GM23248 (cell line): Measurements from ENCODE around the gene AGXT. TPM values are rescaled to one million over a fixed set of nuclear protein-coding genes. Genes with fewer than 3 reads are reported as not detected.

Experiments used
- DNase-seq: peaks from one replicate; pipeline ENCODE4 v3.0.0-alpha.2; 2015
- H2AFZ ChIP-seq: fragments of 200-600 bp; sonication (generic); 2 replicates; pipeline ENCODE4 v1.6.1; 2016; ENCODE audit warnings: antibody characterized with exemption
- H3F3A ChIP-seq: fragments of 200-600 bp; sonication (generic); 2 replicates; pipeline ENCODE4 v1.6.1; 2016; ENCODE audit warnings: mild to moderate bottlenecking, antibody characterized with exemption, mixed run types; ENCODE audit not compliant: insufficient read depth
- H3K27ac ChIP-seq: fragments of 200-600 bp; sonication (generic); 2 replicates; pipeline ENCODE4 v1.5.1; 2016; ENCODE audit warnings: mild to moderate bottlenecking
- H3K27me3 ChIP-seq: fragments of 200-600 bp; sonication (generic); replicated peaks from 2 replicates; pipeline ENCODE4 v1.6.1; 2016; ENCODE audit warnings: mild to moderate bottlenecking; ENCODE audit not compliant: insufficient read depth
- H3K36me3 ChIP-seq: fragments of 200-600 bp; sonication (generic); 2 replicates; pipeline ENCODE4 v1.6.1; 2016; ENCODE audit warnings: low read depth, mild to moderate bottlenecking
- H3K4me1 ChIP-seq: fragments of 200-600 bp; sonication (generic); 2 replicates; pipeline ENCODE4 v1.6.1; 2016; ENCODE audit warnings: mild to moderate bottlenecking; ENCODE audit not compliant: insufficient read depth
- H3K4me2 ChIP-seq: fragments of 200-600 bp; sonication (generic); one replicate; pipeline ENCODE4 v1.6.1; 2016; ENCODE audit warnings: mild to moderate bottlenecking; ENCODE audit not compliant: unreplicated experiment
- H3K4me3 ChIP-seq: fragments of 200-600 bp; sonication (generic); 2 replicates; pipeline ENCODE4 v1.5.1; 2016; ENCODE audit warnings: mild to moderate bottlenecking
- H3K79me2 ChIP-seq: fragments of 200-600 bp; sonication (generic); 2 replicates; pipeline ENCODE4 v1.6.1; 2016; ENCODE audit warnings: mild to moderate bottlenecking; ENCODE audit not compliant: insufficient read depth
- H3K9ac ChIP-seq: fragments of 200-600 bp; sonication (generic); 2 replicates; pipeline ENCODE4 v1.6.1; 2016; ENCODE audit warnings: mild to moderate bottlenecking
- H3K9me2 ChIP-seq: fragments of 200-600 bp; sonication (generic); 2 replicates; pipeline ENCODE4 v1.6.1; 2016; ENCODE audit warnings: mixed run types, mild to moderate bottlenecking, moderate library complexity; ENCODE audit not compliant: insufficient read depth
- H3K9me3 ChIP-seq: fragments of 200-600 bp; sonication (generic); one replicate; pipeline ENCODE4 v1.6.1; 2017; ENCODE audit warnings: low read depth
- H4K20me1 ChIP-seq: fragments of 200-600 bp; sonication (generic); 2 replicates; pipeline ENCODE4 v1.6.0; 2016; ENCODE audit not compliant: insufficient read depth
- EZH2 ChIP-seq: fragments of 200-600 bp; sonication (generic); IDR thresholded peaks from 2 replicates; pipeline ENCODE4 v1.6.1; 2018; ENCODE audit warnings: antibody characterized with exemption, mild to moderate bottlenecking; ENCODE audit not compliant: insufficient read depth, poor library complexity, severe bottlenecking
- EZH2phosphoT487 ChIP-seq: fragments of 200-600 bp; sonication (generic); IDR thresholded peaks from 2 replicates; pipeline ENCODE4 v1.6.1; 2018; ENCODE audit warnings: antibody characterized with exemption, moderate library complexity, mild to moderate bottlenecking, low read depth; ENCODE audit not compliant: insufficient read depth
- WGBS, 2 experiments: methylation state at CpG; one replicate each; pipeline ENCODE4 v1.1.6; 2015 to 2017; ENCODE audit warnings: low lambda C conversion rate in 2 of 2, low coverage in 1 of 2; ENCODE audit errors: missing lambda C conversion rate in 2 of 2; 5-methylcytosine and 5-hydroxymethylcytosine counted together
- in situ Hi-C: fragments of 300-500 bp; cut with MboI; formaldehyde crosslinking; loops from 2 replicates; pipeline ENCODE4 v1.15.0; 2020
- polyA plus RNA-seq: library from polyadenylated mRNA; unstranded; fragments of >200 nt; fragmentation: Nextera tagmentation; extraction: Ambion mirVana; gene quantifications from 2 replicates; pipeline ENCODE4 v1.2.1, GENCODE V29; 2016
- total RNA-seq: library from RNA; depleted of rRNA; stranded (reverse); fragments of >200 nt; shearing (Covaris generic); gene quantifications from 2 replicates; pipeline ENCODE4 v1.2.3, GENCODE V29; 2014

AGXT gene
- total and polyA plus RNA-seq, 2 experiments from 2014 or later: not detected

- Histone ChIP-seq H3F3A (no peaks in the 10 kb centered on the region), H3K27me3 (no peaks in the 10 kb centered on the region), H3K4me1 (peaks cover 27% of the 10 kb centered on the region), H3K9me3 (no peaks in the 10 kb centered on the region), H3K36me3 (no peaks in the 10 kb centered on the region), H3K4me2 (peak overlapping the region; percentile 70), H3K79me2 (no peaks in the 10 kb centered on the region), H4K20me1 (no peaks in the 10 kb centered on the region), H2AFZ (peak overlapping the region; percentile 8; the same call in 1 of the 2 replicates), H3K4me3 (peak overlapping the region; percentile 39; the same call in 1 of the 2 replicates), H3K9ac (peak overlapping the region; percentile 84), H3K9me2 (no peaks in the 10 kb centered on the region), H3K27ac (peak overlapping the region; percentile 97)
- DNase-seq: peak; percentile 99
- 1% methylated on average over 11 to 13 of the region's 13 CpGs for WGBS, 2 experiments
- in situ Hi-C loops: no loop called here
- no peak for TF ChIP-seq EZH2phosphoT487
- no peak for TF ChIP-seq EZH2
Observed at GRCh38 chr2:240921311-240921994, 52.8 kb downstream of the AGXT start.

GRCh38 chr2:240921995-240922244, 53.3 kb downstream of the AGXT start:
- Histone ChIP-seq H3F3A (no peaks in the 10 kb centered on the region), H3K4me3 (no peak overlapping the region), H2AFZ (no peak overlapping the region), H3K27ac (peak overlapping the region; percentile 97), H3K4me2 (peak overlapping the region; percentile 16), H3K79me2 (no peaks in the 10 kb centered on the region), H3K36me3 (no peaks in the 10 kb centered on the region), H3K9me3 (no peaks in the 10 kb centered on the region), H3K4me1 (peaks cover 25% of the 10 kb centered on the region), H3K27me3 (no peaks in the 10 kb centered on the region), H3K9ac (peak overlapping the region; percentile 84), H4K20me1 (no peaks in the 10 kb centered on the region), H3K9me2 (no peaks in the 10 kb centered on the region)
- in situ Hi-C loops: no loop called here
- WGBS, 2 experiments: 85 to 100% methylated on average over 1 of the region's 1 CpG
- TF ChIP-seq EZH2phosphoT487 (no peak), EZH2 (no peak)
- no peak for DNase-seq

GRCh38 chr2:240922245-240922981, 53.8 kb downstream of the AGXT start:
- Histone ChIP-seq H4K20me1 (no peaks in the 10 kb centered on the region), H3K9ac (peak overlapping the region; percentile 84), H2AFZ (no peak overlapping the region), H3K4me1 (peaks cover 20% of the 10 kb centered on the region), H3K4me2 (no peak overlapping the region), H3K27ac (peak overlapping the region; percentile 97; the same call in 1 of the 2 replicates), H3K79me2 (no peaks in the 10 kb centered on the region), H3K4me3 (no peak overlapping the region), H3K36me3 (no peaks in the 10 kb centered on the region), H3K9me3 (no peaks in the 10 kb centered on the region), H3F3A (no peaks in the 10 kb centered on the region), H3K27me3 (no peaks in the 10 kb centered on the region), H3K9me2 (no peaks in the 10 kb centered on the region)
- WGBS, 2 experiments: 86 to 95% methylated on average over 13 to 18 of the region's 18 CpGs
- TF ChIP-seq EZH2: no peak
- TF ChIP-seq EZH2phosphoT487: no peak
- in situ Hi-C loops: no loop called here
- DNase-seq: no peak

GRCh38 chr2:240922982-240923537, 54.4 kb downstream of the AGXT start:
- H3K9me2 ChIP-seq: no peaks in the 10 kb centered on the region
- H3K27me3 ChIP-seq: no peaks in the 10 kb centered on the region
- no peak for DNase-seq
- H3K9ac ChIP-seq: no peak overlapping the region
- TF ChIP-seq EZH2phosphoT487 (no peak), EZH2 (no peak)
- H3K27ac ChIP-seq: no peak overlapping the region
- no peaks in the 10 kb centered on the region for H3F3A ChIP-seq
- no peak overlapping the region for H2AFZ ChIP-seq
- no peaks in the 10 kb centered on the region for H3K9me3 ChIP-seq
- H3K4me3 ChIP-seq: no peak overlapping the region
- H3K4me1 ChIP-seq: peaks cover 20% of the 10 kb centered on the region
- no peak overlapping the region for H3K4me2 ChIP-seq
- no peaks in the 10 kb centered on the region for H3K79me2 ChIP-seq
- no peaks in the 10 kb centered on the region for H4K20me1 ChIP-seq
- in situ Hi-C loops: no loop called here
- WGBS, 2 experiments: 71 to 77% methylated on average over 11 to 15 of the region's 15 CpGs
- H3K36me3 ChIP-seq: no peaks in the 10 kb centered on the region
